ENCODE results near the gene BNC2.

Gene BNC2

DNA sequence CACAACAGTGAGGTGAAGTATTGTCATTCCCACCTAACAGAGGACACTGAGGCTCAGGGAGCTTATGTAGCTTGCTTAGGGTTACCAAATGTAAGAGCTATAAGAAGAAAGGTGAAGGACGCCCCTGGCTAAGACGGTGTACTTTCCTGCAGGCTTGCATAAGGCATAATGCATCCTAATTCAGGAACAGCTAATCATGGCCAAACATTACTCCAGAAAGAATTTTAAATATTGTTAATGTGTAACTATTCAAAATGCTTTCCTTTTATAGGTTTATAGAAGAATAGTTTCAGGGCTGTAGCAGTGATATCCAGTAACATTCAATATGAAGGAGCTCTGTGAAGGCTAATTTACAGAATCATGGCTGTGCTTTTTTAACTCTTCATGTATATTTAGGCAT lies 479.1 kb downstream of the BNC2 start:
- no peaks in the 10 kb centered on the region for H3K27me3 ChIP-seq (ENCODE audit: control insufficient read depth, insufficient read depth, low read length)
- H3K4me2 ChIP-seq (ENCODE audit: low read length), result no peak overlapping the region
- H3K36me3 ChIP-seq (ENCODE audit: insufficient read depth, low read length), result no peaks in the 10 kb centered on the region
- H3K9me3 ChIP-seq (replicated peaks; ENCODE audit: low read length), result no peaks in the 10 kb centered on the region
- no peak overlapping the region for H3K4me3 ChIP-seq (ENCODE audit: low read length)
- peaks cover 3% of the 10 kb centered on the region for H3K4me1 ChIP-seq (ENCODE audit: control insufficient read depth, insufficient read depth, low read length)
- no peak overlapping the region for H3K9ac ChIP-seq (ENCODE audit: low read depth, low read length)

DNA sequence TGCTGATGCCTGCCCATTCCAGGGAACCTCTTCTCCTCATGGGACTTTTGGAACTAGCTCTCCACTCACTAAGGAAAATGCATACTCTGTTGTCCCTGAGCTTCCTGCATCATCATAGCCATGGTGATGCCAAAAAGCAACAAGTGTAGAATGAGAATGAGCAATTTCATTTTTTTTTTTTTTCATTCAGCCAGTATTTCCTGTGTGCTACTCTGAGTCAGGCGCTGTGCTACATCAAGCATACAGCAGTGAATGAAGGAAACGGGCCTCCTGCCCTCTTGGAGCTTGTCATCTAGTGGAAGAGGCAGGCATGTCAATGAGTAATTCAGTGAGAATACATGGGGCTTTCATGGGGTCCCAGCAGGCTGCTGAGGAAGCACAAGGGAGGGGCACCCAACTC lies 483.1 kb downstream of the BNC2 start:
- no peaks in the 10 kb centered on the region for H3K27me3 ChIP-seq (ENCODE audit: control insufficient read depth, insufficient read depth, low read length)
- no peak overlapping the region for H3K4me3 ChIP-seq (ENCODE audit: low read length)
- H3K9me3 ChIP-seq (replicated peaks; ENCODE audit: low read length), result no peaks in the 10 kb centered on the region
- H3K9ac ChIP-seq (ENCODE audit: low read depth, low read length), result no peak overlapping the region
- no peak overlapping the region for H3K4me2 ChIP-seq (ENCODE audit: low read length)
- H3K4me1 ChIP-seq (ENCODE audit: control insufficient read depth, insufficient read depth, low read length), result peaks cover 15% of the 10 kb centered on the region
- no peaks in the 10 kb centered on the region for H3K36me3 ChIP-seq (ENCODE audit: insufficient read depth, low read length)

DNA sequence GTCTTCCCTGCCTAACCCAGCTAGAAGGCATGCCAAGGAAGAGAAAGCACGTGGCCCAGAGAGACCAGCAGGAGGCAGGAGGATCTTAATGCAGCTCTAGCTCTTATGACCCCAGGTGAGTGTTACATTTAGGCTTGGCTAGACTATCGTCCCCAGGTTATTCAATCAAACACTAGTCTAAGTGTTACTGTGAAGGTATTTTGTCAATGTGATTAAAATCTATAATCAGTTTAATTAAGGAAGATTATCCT lies 483.7 kb downstream of the BNC2 start:
- Histone ChIP-seq H3K4me2 (ENCODE audit: low read length) (no peak overlapping the region), H3K9me3 (replicated peaks; ENCODE audit: low read length) (no peaks in the 10 kb centered on the region), H3K9ac (ENCODE audit: low read depth, low read length) (no peak overlapping the region), H3K36me3 (ENCODE audit: insufficient read depth, low read length) (no peaks in the 10 kb centered on the region), H3K27me3 (ENCODE audit: control insufficient read depth, insufficient read depth, low read length) (no peaks in the 10 kb centered on the region), H3K4me1 (ENCODE audit: control insufficient read depth, insufficient read depth, low read length) (peaks cover 15% of the 10 kb centered on the region), H3K4me3 (ENCODE audit: low read length) (no peak overlapping the region)

DNA sequence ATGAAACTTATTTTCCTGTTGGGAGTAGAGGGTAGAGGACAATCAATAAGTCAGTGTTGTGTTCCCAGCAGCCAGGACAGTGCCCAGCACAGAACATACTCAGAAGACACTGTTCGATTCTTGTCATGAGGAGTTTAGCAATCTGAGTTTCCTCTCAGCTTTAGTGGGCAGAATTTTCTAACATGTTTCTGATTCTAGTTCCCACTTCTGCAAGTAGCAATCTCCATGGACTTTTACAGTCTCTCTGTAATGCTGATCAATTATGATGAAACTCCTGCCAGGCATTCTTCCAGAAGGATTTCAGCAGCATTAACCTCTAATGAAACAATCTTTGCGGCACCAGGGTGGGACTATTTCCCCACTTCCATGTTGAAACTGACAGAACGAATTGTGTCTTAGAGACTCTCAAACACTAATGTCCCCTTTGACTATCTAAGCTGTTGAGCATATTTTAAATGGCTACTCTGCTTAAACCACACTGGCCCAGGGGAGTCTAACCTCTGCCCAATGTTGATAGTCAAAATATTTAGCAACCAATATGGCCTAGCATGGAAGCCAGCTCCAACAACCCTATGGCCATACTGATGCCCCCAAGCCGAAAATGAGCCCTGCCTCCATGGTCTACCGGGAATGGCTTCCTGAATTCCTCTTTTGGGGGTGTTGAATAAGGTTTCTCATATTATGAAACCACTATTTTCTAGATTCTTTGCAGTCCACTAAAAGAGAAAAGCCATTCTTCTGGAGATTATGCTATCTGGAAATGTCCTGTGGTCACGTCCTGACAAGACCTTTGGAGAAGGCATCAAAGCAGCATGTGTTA lies 484.3 kb downstream of the BNC2 start:
- H3K4me2 ChIP-seq (ENCODE audit: low read length), result peak overlapping the region; percentile 74
- no peaks in the 10 kb centered on the region for H3K9me3 ChIP-seq (replicated peaks; ENCODE audit: low read length)
- H3K36me3 ChIP-seq (ENCODE audit: insufficient read depth, low read length), result no peaks in the 10 kb centered on the region
- H3K9ac ChIP-seq (ENCODE audit: low read depth, low read length), result peak overlapping the region; percentile 35
- H3K4me3 ChIP-seq (ENCODE audit: low read length), result peak overlapping the region; percentile 26
- no peaks in the 10 kb centered on the region for H3K27me3 ChIP-seq (ENCODE audit: control insufficient read depth, insufficient read depth, low read length)
- H3K4me1 ChIP-seq (ENCODE audit: control insufficient read depth, insufficient read depth, low read length), result peaks cover 15% of the 10 kb centered on the region

DNA sequence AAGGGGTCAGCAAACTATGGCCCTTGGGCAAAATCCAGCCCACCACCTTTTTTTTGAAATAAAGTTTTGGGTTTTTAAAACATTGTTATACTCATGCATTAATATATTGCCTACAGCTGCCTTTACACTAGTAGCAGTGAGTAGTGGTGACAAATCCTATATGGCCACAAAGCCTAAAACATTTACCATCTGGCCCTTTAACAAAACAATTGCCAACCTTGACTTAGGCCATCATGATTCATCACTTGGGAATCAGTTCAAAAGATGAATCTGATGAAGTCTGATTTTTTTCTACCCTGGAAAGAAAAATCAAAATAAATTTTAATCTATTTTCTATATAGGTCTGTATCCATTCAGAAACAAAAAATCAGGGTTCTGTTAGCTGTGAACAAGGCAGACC lies 484.9 kb downstream of the BNC2 start:
- peaks cover 15% of the 10 kb centered on the region for H3K4me1 ChIP-seq (ENCODE audit: control insufficient read depth, insufficient read depth, low read length)
- H3K9ac ChIP-seq (ENCODE audit: low read depth, low read length), result peak overlapping the region; percentile 35
- peak overlapping the region; percentile 74 for H3K4me2 ChIP-seq (ENCODE audit: low read length)

DNA sequence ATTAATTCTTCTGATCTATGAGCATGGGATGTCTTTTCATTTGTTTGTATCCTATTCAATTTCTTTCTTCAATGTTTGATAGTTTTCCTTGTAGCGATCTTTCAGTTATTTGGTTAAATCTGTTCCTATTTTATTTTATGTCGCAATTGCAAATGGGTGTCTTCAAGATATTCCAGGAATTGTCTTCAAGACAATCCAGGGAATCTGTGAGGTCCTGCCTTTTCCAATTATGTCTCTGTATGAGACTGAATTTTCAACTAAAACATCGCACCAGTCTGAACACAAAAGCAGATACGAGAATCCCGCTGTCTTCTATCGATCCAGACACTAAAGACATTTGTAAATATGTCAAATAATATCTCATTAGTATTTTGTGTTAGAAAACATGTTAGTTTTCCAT lies 485.5 kb downstream of the BNC2 start:
- H3K27me3 ChIP-seq (ENCODE audit: control insufficient read depth, insufficient read depth, low read length), result no peaks in the 10 kb centered on the region
- no peaks in the 10 kb centered on the region for H3K36me3 ChIP-seq (ENCODE audit: insufficient read depth, low read length)
- peaks cover 15% of the 10 kb centered on the region for H3K4me1 ChIP-seq (ENCODE audit: control insufficient read depth, insufficient read depth, low read length)
- H3K9me3 ChIP-seq (replicated peaks; ENCODE audit: low read length), result no peaks in the 10 kb centered on the region
- H3K4me2 ChIP-seq (ENCODE audit: low read length), result no peak overlapping the region
- H3K4me3 ChIP-seq (ENCODE audit: low read length), result no peak overlapping the region
- no peak overlapping the region for H3K9ac ChIP-seq (ENCODE audit: low read depth, low read length)

More for the DNA sequence above, 484.9 kb downstream of the BNC2 start:
- Histone ChIP-seq H3K4me3 (ENCODE audit: low read length) (peak overlapping the region; percentile 26), H3K36me3 (ENCODE audit: insufficient read depth, low read length) (no peaks in the 10 kb centered on the region), H3K27me3 (ENCODE audit: control insufficient read depth, insufficient read depth, low read length) (no peaks in the 10 kb centered on the region), H3K9me3 (replicated peaks; ENCODE audit: low read length) (no peaks in the 10 kb centered on the region)

DNA sequence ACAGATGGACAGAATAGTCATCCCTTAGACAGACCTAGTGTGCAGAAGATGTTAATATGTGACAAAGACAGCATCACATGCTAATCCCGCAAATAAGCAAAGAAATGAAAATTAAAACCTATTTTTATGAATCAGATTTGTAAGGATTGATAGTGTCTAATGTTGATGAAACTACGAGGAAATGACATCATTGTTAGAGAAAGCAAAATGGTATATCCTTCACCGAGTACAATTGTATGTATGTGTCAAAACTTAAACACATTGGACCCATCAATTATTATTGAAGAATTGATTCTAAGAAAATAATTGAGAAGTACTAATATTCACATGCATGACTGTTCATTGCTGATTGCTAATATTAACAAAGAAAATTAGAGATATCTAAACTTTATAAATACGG lies 493.2 kb downstream of the BNC2 start:
- no peak overlapping the region for H3K4me3 ChIP-seq (ENCODE audit: low read length)
- H3K4me2 ChIP-seq (ENCODE audit: low read length), result no peak overlapping the region
- no peaks in the 10 kb centered on the region for H3K4me1 ChIP-seq (ENCODE audit: control insufficient read depth, insufficient read depth, low read length)
- H3K36me3 ChIP-seq (ENCODE audit: insufficient read depth, low read length), result no peaks in the 10 kb centered on the region
- no peaks in the 10 kb centered on the region for H3K9me3 ChIP-seq (replicated peaks; ENCODE audit: low read length)
- H3K27me3 ChIP-seq (ENCODE audit: control insufficient read depth, insufficient read depth, low read length), result no peaks in the 10 kb centered on the region
- no peak overlapping the region for H3K9ac ChIP-seq (ENCODE audit: low read depth, low read length)

DNA sequence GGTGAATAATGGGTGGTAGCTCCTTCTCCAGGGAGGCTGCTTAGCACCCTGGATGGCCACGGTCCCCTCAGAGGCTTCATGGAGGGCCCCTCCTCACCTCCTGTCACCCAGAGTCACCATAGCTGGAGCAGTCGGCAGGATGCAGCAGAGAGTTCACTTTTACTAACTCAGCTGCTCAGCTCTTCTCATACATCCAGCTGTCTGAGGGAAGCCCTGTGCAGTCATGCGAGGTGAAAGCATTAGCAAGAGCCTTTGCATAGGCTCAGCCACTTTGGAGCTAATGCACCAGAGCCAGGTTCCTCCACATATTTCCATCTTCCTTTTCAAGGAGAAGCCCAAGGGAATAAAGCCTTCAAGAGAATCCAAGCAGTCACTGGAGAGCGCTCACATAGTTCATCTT lies 499.2 kb downstream of the BNC2 start:
- Histone ChIP-seq H3K4me2 (ENCODE audit: low read length) (no peak overlapping the region), H3K27me3 (ENCODE audit: control insufficient read depth, insufficient read depth, low read length) (no peaks in the 10 kb centered on the region), H3K9me3 (replicated peaks; ENCODE audit: low read length) (no peaks in the 10 kb centered on the region)

DNA sequence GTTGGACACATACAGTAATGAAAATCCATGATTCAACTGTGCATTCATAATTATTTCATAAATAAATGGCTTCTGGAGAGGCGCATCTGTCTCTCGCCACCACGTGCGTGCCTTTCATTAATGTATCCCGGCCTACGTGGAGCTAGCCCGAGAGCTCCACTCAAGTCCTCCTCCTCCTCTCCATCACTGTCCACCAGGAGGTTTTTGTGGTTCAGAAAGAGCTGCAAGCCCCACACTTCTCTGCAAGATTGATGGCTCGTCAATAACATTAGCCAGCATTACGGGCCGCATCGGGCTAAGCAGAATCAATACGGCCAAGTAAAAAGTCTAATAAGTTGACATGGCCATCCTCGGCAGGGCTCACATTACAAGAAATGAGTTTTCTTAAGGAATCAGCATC lies 499.8 kb downstream of the BNC2 start:
- H3K9me3 ChIP-seq (replicated peaks; ENCODE audit: low read length), result no peaks in the 10 kb centered on the region
- no peaks in the 10 kb centered on the region for H3K36me3 ChIP-seq (ENCODE audit: insufficient read depth, low read length)
- no peak overlapping the region for H3K4me3 ChIP-seq (ENCODE audit: low read length)
- H3K4me2 ChIP-seq (ENCODE audit: low read length), result no peak overlapping the region
- no peak overlapping the region for H3K9ac ChIP-seq (ENCODE audit: low read depth, low read length)
- peaks cover 15% of the 10 kb centered on the region for H3K4me1 ChIP-seq (ENCODE audit: control insufficient read depth, insufficient read depth, low read length)
- no peaks in the 10 kb centered on the region for H3K27me3 ChIP-seq (ENCODE audit: control insufficient read depth, insufficient read depth, low read length)

More for the DNA sequence above, 499.2 kb downstream of the BNC2 start:
- H3K36me3 ChIP-seq (ENCODE audit: insufficient read depth, low read length), result no peaks in the 10 kb centered on the region
- no peak overlapping the region for H3K4me3 ChIP-seq (ENCODE audit: low read length)
- H3K4me1 ChIP-seq (ENCODE audit: control insufficient read depth, insufficient read depth, low read length), result peaks cover 15% of the 10 kb centered on the region
- no peak overlapping the region for H3K9ac ChIP-seq (ENCODE audit: low read depth, low read length)

DNA sequence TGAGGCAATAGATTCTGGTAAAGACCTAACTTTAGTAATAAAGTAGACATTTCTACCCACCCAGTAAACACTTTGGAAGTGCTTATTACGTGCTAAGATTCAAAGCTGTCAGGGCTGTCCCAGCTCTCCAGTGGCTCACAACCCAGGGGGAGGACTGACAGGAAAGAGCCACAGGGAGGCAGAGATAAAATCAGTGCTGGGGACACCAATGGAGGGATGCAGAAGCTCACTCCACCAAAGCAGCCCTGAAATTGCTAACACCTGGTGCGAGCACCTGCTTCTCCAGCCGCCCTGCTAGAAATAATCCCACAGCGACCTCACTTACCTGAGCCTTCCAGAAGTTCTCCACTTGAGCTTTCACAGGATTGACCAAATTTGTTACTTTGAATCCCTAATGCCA lies 501.0 kb downstream of the BNC2 start:
- Histone ChIP-seq H3K4me3 (ENCODE audit: low read length) (no peak overlapping the region), H3K27me3 (ENCODE audit: control insufficient read depth, insufficient read depth, low read length) (no peaks in the 10 kb centered on the region), H3K36me3 (ENCODE audit: insufficient read depth, low read length) (no peaks in the 10 kb centered on the region), H3K4me1 (ENCODE audit: control insufficient read depth, insufficient read depth, low read length) (peaks cover 15% of the 10 kb centered on the region), H3K4me2 (ENCODE audit: low read length) (no peak overlapping the region), H3K9ac (ENCODE audit: low read depth, low read length) (no peak overlapping the region), H3K9me3 (replicated peaks; ENCODE audit: low read length) (no peaks in the 10 kb centered on the region)

DNA sequence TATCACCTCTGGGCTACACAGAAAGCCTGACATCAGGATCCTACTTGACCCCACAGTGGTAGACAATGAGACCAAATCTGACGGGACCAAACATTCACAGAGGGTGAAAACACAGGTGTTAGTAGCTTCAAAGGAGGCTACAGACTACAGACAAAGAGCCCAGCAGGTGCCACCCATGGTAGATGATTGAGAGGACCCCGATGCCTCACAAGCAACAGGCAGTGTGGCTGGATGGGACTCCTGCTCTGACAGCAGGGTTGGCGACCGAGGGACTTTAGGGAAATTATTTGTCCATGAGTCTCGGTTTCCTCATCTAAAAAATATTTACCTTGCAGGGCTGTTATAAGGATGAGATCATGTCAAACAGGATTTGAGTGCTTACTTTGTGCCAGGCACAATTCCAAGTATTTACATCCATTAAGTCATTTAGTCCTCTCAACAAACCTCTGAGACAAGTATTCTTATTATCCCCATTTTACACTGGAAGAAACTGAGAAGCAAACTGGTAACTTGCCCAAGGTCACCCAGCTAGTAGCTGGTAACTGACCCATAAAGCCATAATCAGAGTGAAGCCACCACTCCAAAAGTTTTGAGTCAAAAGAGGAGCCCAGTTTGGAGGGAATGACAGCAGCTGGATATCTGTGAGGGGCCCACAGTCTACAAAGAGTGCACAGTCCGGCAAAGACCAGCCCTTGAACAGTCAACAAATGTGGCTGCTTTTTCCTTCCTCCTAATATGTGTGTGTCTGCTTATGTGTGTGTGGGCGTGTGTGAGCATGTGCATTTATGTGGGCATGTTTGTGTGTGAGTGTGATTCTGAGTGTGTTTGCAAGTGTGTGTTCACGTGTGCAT lies 502.0 kb downstream of the BNC2 start:
- no peak overlapping the region for H3K4me3 ChIP-seq (ENCODE audit: low read length)
- H3K36me3 ChIP-seq (ENCODE audit: insufficient read depth, low read length), result no peaks in the 10 kb centered on the region
- H3K9ac ChIP-seq (ENCODE audit: low read depth, low read length), result no peak overlapping the region
- H3K9me3 ChIP-seq (replicated peaks; ENCODE audit: low read length), result no peaks in the 10 kb centered on the region
- H3K4me1 ChIP-seq (ENCODE audit: control insufficient read depth, insufficient read depth, low read length), result peaks cover 15% of the 10 kb centered on the region
- H3K4me2 ChIP-seq (ENCODE audit: low read length), result no peak overlapping the region
- no peaks in the 10 kb centered on the region for H3K27me3 ChIP-seq (ENCODE audit: control insufficient read depth, insufficient read depth, low read length)
